Smooth muscle cell (in vitro differentiated cells): Measurements from ENCODE around the gene OST4. TPM values are rescaled to one million over a fixed set of nuclear protein-coding genes. Genes with fewer than 3 reads are reported as not detected.

Source experiments
- DNase-seq: peaks from one replicate; lab custom pipeline; 2025; ENCODE audit not compliant: unreplicated experiment; lab: John Stamatoyannopoulos, UW
- H2AFZ ChIP-seq: fragments of 200-600 bp; sonication (generic); 2 replicates; pipeline ENCODE4 v1.6.0; 2016; ENCODE audit warnings: antibody characterized with exemption, low read depth, mild to moderate bottlenecking
- H3F3A ChIP-seq: fragments of 200-600 bp; sonication (generic); 2 replicates; pipeline ENCODE4 v1.6.0; 2017; ENCODE audit warnings: antibody characterized with exemption, low read depth
- H3K27ac ChIP-seq: fragments of 200-600 bp; sonication (generic); 2 replicates; pipeline ENCODE4 v1.5.1; 2016; ENCODE audit warnings: low read depth, mild to moderate bottlenecking
- H3K27me3 ChIP-seq: fragments of 200-600 bp; sonication (generic); 2 replicates; pipeline ENCODE4 v1.6.1; 2016; ENCODE audit warnings: low read depth, mild to moderate bottlenecking
- H3K36me3 ChIP-seq: fragments of 200-600 bp; sonication (generic); 2 replicates; pipeline ENCODE4 v1.5.1; 2016; ENCODE audit warnings: low read depth
- H3K4me1 ChIP-seq: fragments of 200-600 bp; sonication (generic); 2 replicates; pipeline ENCODE4 v1.5.1; 2016; ENCODE audit warnings: low read depth
- H3K4me2 ChIP-seq: fragments of 200-600 bp; sonication (generic); 2 replicates; pipeline ENCODE4 v1.6.0; 2016; ENCODE audit warnings: mild to moderate bottlenecking
- H3K4me3 ChIP-seq: fragments of 200-600 bp; sonication (generic); 2 replicates; pipeline ENCODE4 v1.5.1; 2016; ENCODE audit warnings: mild to moderate bottlenecking
- H3K79me2 ChIP-seq: fragments of 200-600 bp; sonication (generic); 2 replicates; pipeline ENCODE4 v1.6.0; 2016; ENCODE audit warnings: low read depth, mild to moderate bottlenecking
- H3K9ac ChIP-seq: fragments of 200-600 bp; sonication (generic); 2 replicates; pipeline ENCODE4 v1.6.0; 2016; ENCODE audit warnings: low read depth
- H3K9me3 ChIP-seq: fragments of 200-600 bp; sonication (generic); replicated peaks from 2 replicates; pipeline ENCODE4 v1.5.1; 2016; ENCODE audit warnings: low read depth
- H4K20me1 ChIP-seq: fragments of 200-600 bp; sonication (generic); 2 replicates; pipeline ENCODE4 v1.6.0; 2016; ENCODE audit warnings: low read depth
- WGBS: methylation state at CpG from one replicate; pipeline ENCODE4 v1.1.7; 2016; ENCODE audit warnings: low lambda C conversion rate; 5-methylcytosine and 5-hydroxymethylcytosine counted together
- polyA plus RNA-seq: library from polyadenylated mRNA; unstranded; fragments of >200 nt; fragmentation: Nextera tagmentation; extraction: Ambion mirVana; gene quantifications from 2 replicates; pipeline ENCODE4 v1.2.1, GENCODE V29; 2016
- total RNA-seq: library from RNA; depleted of rRNA; stranded (reverse); fragments of >200 nt; gene quantifications from 2 replicates; pipeline ENCODE4 v1.2.3, GENCODE V29; 2014
- TF ChIP-seq, protein P1 (sequence below): fragments of 200-600 bp; sonication (generic); IDR thresholded peaks from 2 replicates; pipeline ENCODE4 v1.5.1; 2017; ENCODE audit warnings: borderline replicate concordance, mild to moderate bottlenecking, antibody characterized with exemption; ENCODE audit not compliant: insufficient read depth, poor library complexity, severe bottlenecking

OST4 gene
- total and polyA plus RNA-seq, 2 experiments from 2014 or later: 848 to 1,292 TPM

DNA sequence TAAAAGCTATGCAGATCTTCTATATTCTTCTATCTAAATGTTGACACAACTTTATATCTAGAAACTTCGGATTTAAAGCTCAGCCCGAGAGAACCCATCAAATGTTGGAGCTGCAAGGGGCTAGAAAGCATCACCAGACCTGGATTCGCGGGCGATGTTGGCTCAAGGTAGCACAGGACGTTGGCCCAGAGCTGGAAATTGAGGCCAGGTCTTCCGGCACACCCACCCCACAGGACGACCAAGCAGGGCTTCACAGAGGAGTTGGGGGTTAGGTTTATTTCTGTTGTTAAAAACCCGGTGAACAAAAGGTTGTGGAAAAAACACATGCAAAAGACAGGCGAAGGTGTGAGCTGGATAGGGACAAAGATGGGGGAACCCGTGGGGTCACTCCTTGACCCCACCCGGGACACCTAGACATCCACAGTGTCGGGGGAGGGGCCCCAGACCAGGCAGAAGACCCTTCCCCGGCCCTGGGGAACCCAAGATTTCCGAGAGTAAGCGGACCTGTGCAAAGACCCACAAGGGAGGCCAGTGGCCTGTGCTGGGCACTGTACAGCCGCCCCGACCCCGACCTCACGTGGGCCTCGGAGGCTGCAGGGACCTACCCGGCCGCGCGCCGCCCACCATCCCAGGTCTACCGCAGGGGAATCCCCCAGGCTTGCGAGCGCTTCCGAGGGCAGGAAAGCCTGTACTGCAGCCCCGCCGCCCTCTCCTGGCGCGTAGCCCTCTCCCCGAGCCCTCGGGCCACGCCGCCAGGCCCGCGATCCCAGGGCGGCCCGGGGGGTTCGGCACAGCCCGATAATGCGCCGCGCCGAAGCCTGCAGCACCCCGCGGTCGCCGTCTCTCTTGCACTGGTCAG, 21.8 kb downstream of the OST4 start:
- Histone ChIP-seq H4K20me1 (no peaks in the 10 kb centered on the region), H2AFZ (no peak overlapping the region), H3F3A (peaks cover 14% of the 10 kb centered on the region), H3K4me1 (peaks cover 5% of the 10 kb centered on the region), H3K9me3 (no peaks in the 10 kb centered on the region), H3K27me3 (no peaks in the 10 kb centered on the region), H3K36me3 (no peaks in the 10 kb centered on the region), H3K4me3 (peak overlapping the region; percentile 70), H3K79me2 (no peaks in the 10 kb centered on the region), H3K27ac (peak overlapping the region; percentile 70), H3K4me2 (peak overlapping the region; percentile 90), H3K9ac (peak overlapping the region; percentile 46)
- DNase-seq: no peak
- 14% methylated on average over 50 of the region's 52 CpGs for WGBS
- TF ChIP-seq, protein P1, sequence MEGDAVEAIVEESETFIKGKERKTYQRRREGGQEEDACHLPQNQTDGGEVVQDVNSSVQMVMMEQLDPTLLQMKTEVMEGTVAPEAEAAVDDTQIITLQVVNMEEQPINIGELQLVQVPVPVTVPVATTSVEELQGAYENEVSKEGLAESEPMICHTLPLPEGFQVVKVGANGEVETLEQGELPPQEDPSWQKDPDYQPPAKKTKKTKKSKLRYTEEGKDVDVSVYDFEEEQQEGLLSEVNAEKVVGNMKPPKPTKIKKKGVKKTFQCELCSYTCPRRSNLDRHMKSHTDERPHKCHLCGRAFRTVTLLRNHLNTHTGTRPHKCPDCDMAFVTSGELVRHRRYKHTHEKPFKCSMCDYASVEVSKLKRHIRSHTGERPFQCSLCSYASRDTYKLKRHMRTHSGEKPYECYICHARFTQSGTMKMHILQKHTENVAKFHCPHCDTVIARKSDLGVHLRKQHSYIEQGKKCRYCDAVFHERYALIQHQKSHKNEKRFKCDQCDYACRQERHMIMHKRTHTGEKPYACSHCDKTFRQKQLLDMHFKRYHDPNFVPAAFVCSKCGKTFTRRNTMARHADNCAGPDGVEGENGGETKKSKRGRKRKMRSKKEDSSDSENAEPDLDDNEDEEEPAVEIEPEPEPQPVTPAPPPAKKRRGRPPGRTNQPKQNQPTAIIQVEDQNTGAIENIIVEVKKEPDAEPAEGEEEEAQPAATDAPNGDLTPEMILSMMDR: no peak

DNA sequence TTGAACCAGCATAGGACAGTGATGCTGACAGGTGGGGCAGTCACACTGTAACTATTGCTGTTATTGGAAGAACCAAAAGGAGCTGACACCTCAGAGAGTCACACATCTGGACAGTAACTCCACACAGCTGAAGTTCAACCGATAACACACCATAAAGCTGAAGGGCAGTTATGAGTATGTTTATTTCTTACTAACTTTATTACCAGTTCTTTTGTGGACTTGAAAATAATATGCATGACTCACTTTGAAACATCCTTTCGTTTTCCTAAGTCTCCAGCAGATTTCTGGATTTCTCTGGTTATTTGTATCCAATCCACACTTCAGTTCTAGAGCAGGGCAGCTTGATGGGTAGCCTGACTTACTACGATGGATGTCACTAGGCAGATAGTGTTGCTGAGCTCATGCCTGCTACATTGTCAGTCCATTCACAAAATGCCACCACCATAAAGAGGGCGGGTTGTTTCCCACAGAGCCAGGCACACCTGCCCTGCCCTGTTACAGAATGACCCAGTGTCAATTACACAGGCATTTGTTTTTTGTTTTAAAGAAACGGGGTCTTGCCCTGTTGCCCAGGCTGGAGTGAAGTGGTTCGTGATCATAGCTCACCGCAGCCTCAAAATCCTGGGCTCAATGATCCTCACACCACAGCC, 28.3 kb downstream of the OST4 start:
- H4K20me1 ChIP-seq: peaks cover 33% of the 10 kb centered on the region

DNA sequence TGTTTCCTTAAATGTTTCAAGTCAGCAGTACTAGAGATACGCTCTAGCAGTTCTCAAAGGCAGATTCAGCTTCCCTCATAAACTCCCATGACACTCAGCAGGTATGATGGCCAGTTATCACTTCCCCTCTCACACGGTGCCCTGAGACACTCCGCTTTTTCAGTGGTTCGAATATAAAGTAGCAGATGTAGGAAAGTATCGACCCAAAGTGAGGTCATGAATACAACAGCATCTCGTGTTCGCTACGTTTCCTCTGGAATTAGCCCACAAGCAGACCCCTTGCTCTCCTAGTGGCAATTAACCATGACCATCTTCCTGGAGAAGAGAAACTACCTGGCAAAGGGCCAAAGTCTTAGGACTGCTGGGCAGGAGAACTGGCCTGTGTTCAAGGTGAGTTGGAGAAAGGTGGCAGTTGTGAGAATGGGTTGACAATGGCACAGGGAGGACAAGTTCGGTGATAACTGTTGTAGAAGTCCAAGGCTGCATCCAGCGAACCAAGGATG, 29.2 kb downstream of the OST4 start:
- Histone ChIP-seq H3K4me2 (no peak overlapping the region), H3K27me3 (no peaks in the 10 kb centered on the region), H2AFZ (no peak overlapping the region), H4K20me1 (peaks cover 42% of the 10 kb centered on the region), H3F3A (peaks cover 30% of the 10 kb centered on the region), H3K27ac (peak overlapping the region; percentile 77), H3K4me3 (no peak overlapping the region), H3K4me1 (no peaks in the 10 kb centered on the region), H3K36me3 (no peaks in the 10 kb centered on the region), H3K79me2 (no peaks in the 10 kb centered on the region), H3K9ac (no peak overlapping the region), H3K9me3 (no peaks in the 10 kb centered on the region)
- 89% methylated on average over 10 of the region's 10 CpGs for WGBS
- DNase-seq: no peak
- TF ChIP-seq, protein P1: no peak

More for the DNA sequence above, 28.3 kb downstream of the OST4 start:
- TF ChIP-seq, protein P1: no peak
- H3K27me3 ChIP-seq: no peaks in the 10 kb centered on the region
- WGBS: 89% methylated on average over 7 of the region's 7 CpGs
- H3K36me3 ChIP-seq: no peaks in the 10 kb centered on the region
- no peak overlapping the region for H3K9ac ChIP-seq
- H3K4me3 ChIP-seq: no peak overlapping the region
- no peaks in the 10 kb centered on the region for H3K9me3 ChIP-seq
- H2AFZ ChIP-seq: no peak overlapping the region
- peaks cover 30% of the 10 kb centered on the region for H3F3A ChIP-seq
- H3K4me1 ChIP-seq: no peaks in the 10 kb centered on the region
- no peak for DNase-seq
- H3K4me2 ChIP-seq: no peak overlapping the region
- H3K27ac ChIP-seq: no peak overlapping the region
- H3K79me2 ChIP-seq: no peaks in the 10 kb centered on the region
